Adrenal gland (tissue), 19 donors: ENCODE results near the gene OR2AK2. TPM values are rescaled to one million over a fixed set of nuclear protein-coding genes. Genes with fewer than 3 reads are reported as not detected.

Experiments
- DNase-seq, 7 donors: peaks; one replicate each; pipeline ENCODE4 v3.0.0-alpha.2; 2019 to 2020
- H3K27ac ChIP-seq, 5 donors: fragments of 200-600 bp; sonication (generic) in 4 of 5; 1 replicate in 3 of 5; 2 replicates in 2 of 5; pipeline versions ENCODE4 v1.5.1 to v1.8.0; 2016 to 2020; ENCODE audit warnings: mild to moderate bottlenecking in 1 of 5
- H3K27me3 ChIP-seq: fragments of 200-600 bp; 2 replicates; pipeline ENCODE4 v1.8.0; 2021
- H3K36me3 ChIP-seq, 2 donors: fragments of 200-600 bp; replicated peaks in 1 of 2; 1 replicate in 1 of 2; 2 replicates in 1 of 2; pipeline versions ENCODE4 v1.5.1 to v1.8.0; 2018 to 2022
- H3K4me1 ChIP-seq, 2 donors: fragments of 200-600 bp; replicated peaks in 1 of 2; 1 replicate in 1 of 2; 2 replicates in 1 of 2; pipeline versions ENCODE4 v1.5.1 to v1.8.0; 2018 to 2021
- H3K4me3 ChIP-seq, 4 donors: fragments of 200-600 bp; sonication (generic) in 3 of 4; one replicate each; pipeline ENCODE4 v1.5.1; 2016 to 2018
- H3K9me3 ChIP-seq, 3 donors: fragments of 200-600 bp; sonication (generic) in 1 of 3; replicated peaks in 1 of 3; 1 replicate in 2 of 3; 2 replicates in 1 of 3; pipeline versions ENCODE4 v1.5.1 to v1.8.0; 2016 to 2021
- CTCF ChIP-seq, 6 experiments: fragments of 450-650 bp in 4 of 6; fragments of 200-600 bp in 2 of 6; sonication (generic) in 1 of 6; IDR thresholded peaks; 1 replicate in 5 of 6; 2 replicates in 1 of 6; pipeline versions ENCODE4 v1.5.1 to v1.8.0; 2016 to 2021; ENCODE audit warnings: antibody characterized with exemption in 6 of 6, mild to moderate bottlenecking in 2 of 6, moderate library complexity in 1 of 6
- POLR2A ChIP-seq, 2 donors: fragments of 450-650 bp; IDR thresholded peaks; one replicate each; pipeline ENCODE4 v1.6.1; 2017; ENCODE audit warnings: antibody characterized with exemption in 2 of 2, mild to moderate bottlenecking in 2 of 2, moderate library complexity in 1 of 2
- WGBS, 4 donors: extraction: QIAGEN DNeasy Blood & Tissue Kit in 2 of 4; methylation state at CpG; one replicate each; pipeline versions ENCODE4 v1.1.5 to v1.1.7; 2013 to 2017; 5-methylcytosine and 5-hydroxymethylcytosine counted together
- intact Hi-C, 2 donors: fragments of 100-400 bp; cut with DNase I; formaldehyde crosslinking; loops; one replicate each; pipeline versions ENCODE4 v1.14.1 to v1.15.0; 2022 to 2023
- long read RNA-seq, 10 donors: library from polyadenylated mRNA in 3 of 10; unstranded in 2 of 10; stranded (forward) in 1 of 10; transcript quantifications; one replicate each; pipeline ENCODE4 v2.0.0 and lab custom pipeline, GENCODE V29; 2021 to 2026
- polyA plus RNA-seq, 3 donors: library from polyadenylated mRNA; stranded (reverse); fragments of 200-250 nt in 2 of 3; fragments of 350-450 nt in 1 of 3; fragmentation: Illumina TruSeq in 1 of 3; extraction: RNeasy Lipid Tissue Mini Kit (QIAGEN cat#74804) in 1 of 3; gene quantifications; one replicate each; pipeline ENCODE4 v1.2.3, GENCODE V29; 2013 to 2014
- total RNA-seq, 9 donors: library from RNA; depleted of rRNA in 4 of 9; stranded (reverse); fragments of >200 nt in 4 of 9; fragments of 120-200 nt in 1 of 9; fragmentation: NEBNext Ultra II Directional in 1 of 9; extraction: Animal tissue kit (Norgen Biotek cat#: 25700) in 1 of 9; gene quantifications; one replicate each; pipeline versions ENCODE4 v1.1.0 to v1.2.4, GENCODE V29; 2013 to 2023
- donor health status: healthy with polysubstance abuse.
- donor health status: Bipolar disorder and iron deficiency.
- donor health status: DM: yes; HTN: yes; CAD: no.
- donor health status: DM: no; HTN: no; CAD: no.
- donor health status: DM: no; HTN: no; CAD: no.
- donor health status: DM: yes; HTN: yes; CAD: no.

OR2AK2 gene, protein sequence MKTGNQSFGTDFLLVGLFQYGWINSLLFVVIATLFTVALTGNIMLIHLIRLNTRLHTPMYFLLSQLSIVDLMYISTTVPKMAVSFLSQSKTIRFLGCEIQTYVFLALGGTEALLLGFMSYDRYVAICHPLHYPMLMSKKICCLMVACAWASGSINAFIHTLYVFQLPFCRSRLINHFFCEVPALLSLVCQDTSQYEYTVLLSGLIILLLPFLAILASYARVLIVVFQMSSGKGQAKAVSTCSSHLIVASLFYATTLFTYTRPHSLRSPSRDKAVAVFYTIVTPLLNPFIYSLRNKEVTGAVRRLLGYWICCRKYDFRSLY
- total RNA-seq: under 1 TPM in 1 of 9 donors, not detected in 8; 0.39 TPM
- not detected for polyA plus RNA-seq
- long read RNA-seq, donor 1: 0 reads
- long read RNA-seq, donor 2: 0 reads
- long read RNA-seq, donor 3: 0 reads
- long read RNA-seq, donor 4: 0 reads
- long read RNA-seq, donor 5: 0 reads
- long read RNA-seq, donor 6: 0 reads
- long read RNA-seq, donor 7: 0 reads
- long read RNA-seq, donor 8: 0 reads
- long read RNA-seq, donor 9: 0 reads
- long read RNA-seq, donor 10: 0 reads

GRCh38 chr1:247964933-247965332 lies at the start of gene OR2AK2:
TSS of gene OR2AK2 (plus strand) at chr1:247965233. CDS start at chr1:247965377, 144 bp downstream.
- no peaks in the 10 kb centered on the region for H3K27me3 ChIP-seq
- H3K4me1 ChIP-seq: no peaks in the 10 kb centered on the region
- intact Hi-C loops: no loop called here
- H3K36me3 ChIP-seq: no peaks in the 10 kb centered on the region
- TF ChIP-seq POLR2A (IDR thresholded peaks at IDR 0.05) (no peak), CTCF (IDR thresholded peaks at IDR 0.05) (no peak)
- WGBS, 4 donors: 84 to 91% (median 89%) methylated on average over 2 of the region's 2 CpGs
- no peak within 1 kb of the TSS for H3K27ac ChIP-seq
- no peaks in the 10 kb centered on the region for H3K9me3 ChIP-seq
- DNase-seq: no peak
- H3K4me3 ChIP-seq: no peak within 1 kb of the TSS

DNA sequence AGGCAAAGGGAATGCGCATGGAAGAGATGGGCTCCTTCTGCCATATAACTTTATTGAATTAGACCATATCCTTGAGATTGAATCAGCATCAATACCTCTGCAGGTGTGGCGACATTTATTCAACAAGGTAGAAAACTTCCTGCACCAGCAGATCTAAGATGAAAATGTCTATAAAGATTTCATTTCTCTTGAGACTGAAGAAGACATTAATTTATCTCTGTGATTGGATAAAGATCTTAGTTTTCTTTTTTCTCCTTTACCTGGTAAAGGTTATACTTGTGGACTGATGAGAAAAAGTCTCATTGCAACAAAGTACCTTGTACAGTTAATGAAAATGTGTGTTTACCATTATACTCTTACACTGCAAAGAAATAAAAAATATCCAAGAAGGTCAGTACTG lies 45.1 kb upstream of the OR2AK2 start, which contains the start of gene OR2T8:
TSS of gene OR2T8 (plus strand) at position 301 of the 400 bp plus-strand sequence. CDS start 766 bp downstream, outside the sequence.
- Histone ChIP-seq H3K27me3 (no peaks in the 10 kb centered on the region), H3K4me3 (no peak within 1 kb of the TSS), H3K9me3 (no peaks in the 10 kb centered on the region), H3K27ac (no peak within 1 kb of the TSS), H3K4me1 (no peaks in the 10 kb centered on the region), H3K36me3 (no peaks in the 10 kb centered on the region)
- no peak for DNase-seq
- TF ChIP-seq CTCF (IDR thresholded peaks at IDR 0.05): no peak
- no peak for TF ChIP-seq POLR2A (IDR thresholded peaks at IDR 0.05)
- WGBS, 4 donors: 37 to 78% (median 71%) methylated on average over 2 of the region's 2 CpGs
- intact Hi-C loops: no loop called here

DNA sequence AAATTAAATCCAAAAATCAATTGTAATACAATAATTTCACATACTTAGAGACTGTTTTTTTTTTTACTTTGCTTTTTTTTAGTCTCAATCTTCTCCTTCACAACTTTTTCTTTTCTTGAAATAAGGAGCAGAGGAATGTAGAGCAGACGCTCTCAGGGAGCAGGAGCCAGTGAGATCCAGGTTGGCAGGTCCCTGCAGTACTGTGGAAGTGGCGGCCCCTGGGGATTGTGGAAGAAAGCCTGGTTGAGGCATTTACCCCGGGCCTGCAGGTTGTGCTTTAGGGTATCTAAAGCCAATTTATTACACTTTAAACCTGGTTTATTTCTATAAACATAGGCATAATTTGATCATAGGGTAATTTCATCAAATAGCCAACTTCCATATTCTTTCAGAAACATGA lies 41.1 kb upstream of the OR2AK2 start:
- no peak overlapping the region for H3K4me3 ChIP-seq
- H3K27me3 ChIP-seq: no peaks in the 10 kb centered on the region
- 71 to 77% (median 75%) methylated on average over 3 of the region's 3 CpGs for WGBS, 4 donors
- no peak for DNase-seq
- H3K9me3 ChIP-seq: no peaks in the 10 kb centered on the region
- no peak overlapping the region for H3K27ac ChIP-seq
- no peaks in the 10 kb centered on the region for H3K4me1 ChIP-seq
- intact Hi-C loops: no loop called here
- TF ChIP-seq POLR2A (IDR thresholded peaks at IDR 0.05) (no peak), CTCF (IDR thresholded peaks at IDR 0.05) (no peak)
- H3K36me3 ChIP-seq: no peaks in the 10 kb centered on the region

- H3K4me3 ChIP-seq: no peak within 1 kb of the TSS
- intact Hi-C loops: no loop called here
- no peaks in the 10 kb centered on the region for H3K36me3 ChIP-seq
- DNase-seq: no peak
- 53 to 56% (median 55%) methylated on average over 9 of the region's 9 CpGs for WGBS, 4 donors
- H3K27ac ChIP-seq: no peak within 1 kb of the TSS
- no peaks in the 10 kb centered on the region for H3K27me3 ChIP-seq
- H3K4me1 ChIP-seq: no peaks in the 10 kb centered on the region
- no peak for TF ChIP-seq POLR2A (IDR thresholded peaks at IDR 0.05)
- no peaks in the 10 kb centered on the region for H3K9me3 ChIP-seq
These were observed 40.2 kb upstream of the OR2AK2 start, which contains the start of gene OR2AJ1 for GRCh38 chr1:247924868-247925267. TSS of gene OR2AJ1 (plus strand) at chr1:247924889. CDS start at chr1:247933769, 8,880 bp downstream.
